Erythroblast (primary cell): ENCODE data around the gene LRRC59.
"Not testable (repeated sequence)": the region's sequence is repeated elsewhere in the genome, so short reads cannot be mapped to it uniquely, and the experiment has no call there.

ENCODE experiments used
- DNase-seq, 2 experiments: peaks; one replicate each; lab custom pipeline; 2025; lab: John Stamatoyannopoulos, UW
- GATA1 ChIP-seq: IDR thresholded peaks from 2 replicates; pipeline ENCODE4 v1.6.1; 2011; ENCODE audit warnings: low read depth, mild to moderate bottlenecking, control low read depth, low read length, moderate library complexity
- POLR2A ChIP-seq: IDR thresholded peaks from 2 replicates; pipeline ENCODE4 v1.6.1; 2011; ENCODE audit warnings: mild to moderate bottlenecking, low read length

Gene LRRC59

DNA sequence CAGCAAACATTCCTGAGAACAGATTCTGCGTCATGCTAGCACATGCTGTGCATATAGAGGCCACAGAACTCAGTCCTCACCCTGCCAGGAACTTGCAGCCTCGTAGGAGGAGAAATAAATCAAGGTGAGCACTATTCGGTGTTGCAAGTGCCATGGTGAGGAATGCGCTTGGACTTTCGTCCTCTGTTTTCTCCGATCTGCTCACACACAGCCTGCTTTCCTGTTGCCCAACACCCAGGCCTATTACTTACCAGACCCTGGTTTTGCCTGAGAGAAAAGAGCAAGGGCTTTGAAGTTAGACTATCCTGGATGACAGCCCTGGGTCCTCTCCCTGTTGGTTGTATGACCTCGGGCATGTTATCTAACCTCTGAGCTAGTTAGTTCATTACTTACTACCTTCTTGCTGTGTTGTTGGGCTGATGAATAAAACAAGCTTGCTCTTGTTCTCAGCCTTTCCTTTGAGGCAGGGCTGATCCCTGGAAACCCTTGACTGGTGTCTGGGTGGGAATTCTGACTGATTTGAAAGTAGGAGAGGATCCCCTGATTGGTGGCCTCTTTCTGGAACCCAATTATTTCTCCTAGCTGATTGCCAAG, 31.6 kb upstream of the LRRC59 start:
- TF ChIP-seq GATA1 (no peak), POLR2A (no peak)
- no peak for DNase-seq

DNA sequence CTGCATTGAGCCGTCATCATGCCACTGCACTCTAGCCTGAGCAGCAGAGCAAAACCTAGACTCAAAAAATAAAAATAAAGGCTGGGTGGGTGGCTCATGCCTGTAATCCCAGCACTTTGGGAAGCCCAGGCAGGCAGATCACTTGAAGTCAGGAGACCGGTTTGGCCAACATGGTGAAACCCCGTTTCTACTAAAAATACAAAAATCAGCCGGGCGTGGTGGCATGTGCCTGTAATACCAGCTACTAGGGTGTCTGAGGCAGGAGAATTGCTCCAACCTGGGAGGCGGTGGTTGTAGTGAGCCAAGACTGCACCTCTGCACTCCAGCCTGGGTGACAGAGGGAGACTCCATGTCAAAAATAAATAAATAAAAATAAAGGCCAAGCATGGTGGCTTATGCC, 30.8 kb upstream of the LRRC59 start:
- DNase-seq: not testable (repeated sequence)

GRCh38 chr17:50426814-50427787, 29.8 kb upstream of the LRRC59 start:
- TF ChIP-seq POLR2A (no peak), GATA1 (no peak)
- DNase-seq: peak; percentile 78 to 80

- no peak for DNase-seq
- TF ChIP-seq GATA1 (no peak), POLR2A (no peak)
Measured at GRCh38 chr17:50426472-50426782, 29.1 kb upstream of the LRRC59 start.

DNA sequence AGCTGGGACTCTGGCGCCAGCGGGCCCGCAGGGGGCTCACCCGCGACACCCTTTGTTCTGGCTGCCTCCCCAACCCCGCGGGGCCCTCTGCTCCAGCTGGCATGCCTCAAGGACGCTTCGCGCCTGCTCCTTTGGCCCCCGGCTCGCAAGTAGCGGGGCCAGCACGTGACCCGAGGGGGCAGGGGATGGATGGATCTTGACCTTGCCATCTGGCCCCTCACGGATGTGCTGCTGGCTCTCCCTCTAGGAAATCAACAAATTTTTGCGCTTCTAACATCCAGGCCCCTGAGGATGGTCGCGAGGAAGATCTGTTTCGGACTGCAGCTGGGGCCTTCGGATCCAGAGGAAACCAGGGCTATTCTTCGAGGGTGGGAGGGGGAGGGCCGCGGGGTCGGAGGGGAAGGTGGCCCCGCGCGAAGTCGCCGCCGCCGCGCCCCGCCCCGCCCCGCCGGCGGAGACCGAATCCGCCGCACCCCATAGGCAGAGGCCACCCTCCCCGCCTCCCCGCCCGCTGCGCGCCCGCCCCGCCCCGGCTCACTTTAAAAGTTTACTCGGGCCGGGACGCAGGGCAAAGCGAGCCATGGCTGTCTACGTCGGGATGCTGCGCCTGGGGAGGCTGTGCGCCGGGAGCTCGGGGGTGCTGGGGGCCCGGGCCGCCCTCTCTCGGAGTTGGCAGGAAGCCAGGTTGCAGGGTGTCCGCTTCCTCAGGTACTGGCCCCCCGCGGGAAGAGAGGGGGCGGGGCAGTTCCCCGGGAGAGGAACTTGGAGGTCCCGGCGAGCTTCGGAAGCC, 28.6 kb upstream of the LRRC59 start, which contains the start of gene ACSF2:
TSS of gene ACSF2 (plus strand) at position 537 of the 790 bp plus-strand sequence. CDS start at position 581, 44 bp downstream.
- peak; percentile 71 to 79 for DNase-seq
- TF ChIP-seq GATA1 (no peak), POLR2A (no peak)

GRCh38 chr17:50424996-50425681, 27.8 kb upstream of the LRRC59 start:
- DNase-seq: peak; percentile 26 to 31
- TF ChIP-seq GATA1 (no peak), POLR2A (no peak)

- no peak for DNase-seq
- TF ChIP-seq GATA1: no peak
- no peak for TF ChIP-seq POLR2A
Measured at GRCh38 chr17:50424246-50424995, 27.1 kb upstream of the LRRC59 start.

DNA sequence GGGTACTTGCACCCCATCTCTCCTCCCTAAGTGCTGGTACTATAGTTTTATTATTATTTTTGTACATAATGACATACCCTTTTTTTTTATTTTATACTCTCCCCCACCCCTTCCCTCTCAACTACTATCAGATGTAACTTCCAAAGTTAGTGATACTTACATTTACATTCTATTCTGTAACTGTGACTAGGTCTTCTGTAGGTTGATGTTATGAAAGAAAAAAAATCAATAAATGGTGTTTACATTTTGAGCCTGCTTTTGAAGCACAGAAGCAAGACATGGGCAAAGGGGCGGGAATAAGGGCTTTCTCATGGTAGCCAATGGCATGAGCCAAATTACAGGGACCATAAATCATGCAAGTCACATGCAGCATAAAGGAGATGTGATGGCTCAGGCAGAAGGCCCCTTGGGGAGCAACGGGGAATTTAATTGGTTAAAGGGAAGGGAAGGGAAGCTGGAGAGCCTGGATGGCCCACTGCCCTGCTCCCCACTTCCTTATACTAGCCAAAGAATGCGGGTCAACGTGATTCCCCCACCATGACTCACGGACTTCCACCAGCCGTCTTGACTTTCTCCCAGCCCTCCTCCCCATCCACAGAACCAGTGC, 26.3 kb upstream of the LRRC59 start:
- DNase-seq: peak; percentile 35 to 37
- TF ChIP-seq GATA1 (no peak), POLR2A (no peak)

DNA sequence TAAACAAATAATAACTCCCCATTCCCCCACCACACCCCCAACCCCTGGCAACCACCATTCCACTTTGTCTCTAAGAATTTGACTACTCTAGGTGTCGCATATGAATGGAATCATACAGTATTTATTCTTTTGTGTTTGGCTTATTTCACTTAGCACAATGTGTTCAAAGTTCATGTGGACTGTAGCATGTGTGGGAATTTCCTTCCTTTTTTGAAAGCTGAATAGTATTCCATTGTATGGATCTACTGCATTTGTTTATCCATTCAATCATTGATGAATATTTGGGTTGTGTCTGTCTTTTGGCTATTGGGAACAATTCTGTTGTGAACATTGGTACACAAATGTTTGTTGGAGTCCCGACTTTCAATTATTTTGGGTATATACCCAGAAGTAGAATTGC, 25.4 kb upstream of the LRRC59 start:
- no peak for TF ChIP-seq GATA1
- no peak for TF ChIP-seq POLR2A

GRCh38 chr17:50421308-50422051, 24.2 kb upstream of the LRRC59 start:
- DNase-seq: peak; percentile 54 to 57
- no peak for TF ChIP-seq POLR2A
- TF ChIP-seq GATA1: no peak

More for the DNA sequence above, 25.4 kb upstream of the LRRC59 start:
- DNase-seq: no peak

GRCh38 chr17:50420419-50421112, 23.2 kb upstream of the LRRC59 start:
- TF ChIP-seq GATA1 (no peak), POLR2A (no peak)
- DNase-seq: peak in 1 of 2 experiments; percentile 17

- not testable (repeated sequence) for DNase-seq
Measured at GRCh38 chr17:50419577-50419976, 22.3 kb upstream of the LRRC59 start.
